Neuron (in vitro differentiated cells): ENCODE measurements around the gene ANO7.

Experiments used
- H2AFZ ChIP-seq: one replicate; pipeline ENCODE4 v1.6.1; 2013; ENCODE audit warnings: low read depth, mild to moderate bottlenecking, inconsistent platforms, low read length, moderate library complexity
- H3K27me3 ChIP-seq: one replicate; pipeline ENCODE4 v1.6.1; 2013; ENCODE audit warnings: low read length; ENCODE audit not compliant: insufficient read depth
- H3K36me3 ChIP-seq: one replicate; pipeline ENCODE4 v1.6.1; 2013; ENCODE audit warnings: low read length; ENCODE audit not compliant: insufficient read depth
- H3K4me1 ChIP-seq: one replicate; pipeline ENCODE4 v1.6.1; 2013; ENCODE audit warnings: low read length; ENCODE audit not compliant: insufficient read depth
- H3K4me3 ChIP-seq: 2 replicates; pipeline ENCODE4 v1.5.1; 2013; ENCODE audit warnings: mild to moderate bottlenecking, low read length, moderate library complexity
- H3K9me3 ChIP-seq: one replicate; pipeline ENCODE4 v1.6.1; 2013; ENCODE audit warnings: low read length

The ANO7 gene

GRCh38 chr2:241188361-241189092 lies at the start of gene ANO7:
ANO7 (plus strand) TSS chr2:241188677; CDS start chr2:241190064, 1,387 bp downstream.
- Histone ChIP-seq H3K9me3 (no peaks in the 10 kb centered on the region), H3K4me3 (no peak within 1 kb of the TSS), H3K27me3 (no peaks in the 10 kb centered on the region), H3K4me1 (peaks cover 2% of the 10 kb centered on the region), H3K36me3 (peaks cover 3% of the 10 kb centered on the region), H2AFZ (no peak within 1 kb of the TSS)

- Histone ChIP-seq H3K4me3 (no peak overlapping the region), H3K4me1 (no peaks in the 10 kb centered on the region), H3K9me3 (no peaks in the 10 kb centered on the region), H2AFZ (no peak overlapping the region), H3K36me3 (peaks cover 49% of the 10 kb centered on the region), H3K27me3 (no peaks in the 10 kb centered on the region)
Measured at GRCh38 chr2:241139531-241140444, 48.7 kb upstream of the ANO7 start.

- Histone ChIP-seq H3K4me3 (no peak overlapping the region), H2AFZ (no peak overlapping the region), H3K36me3 (peaks cover 45% of the 10 kb centered on the region), H3K9me3 (no peaks in the 10 kb centered on the region), H3K27me3 (no peaks in the 10 kb centered on the region), H3K4me1 (no peaks in the 10 kb centered on the region)
Measured at GRCh38 chr2:241140445-241140840, 48.0 kb upstream of the ANO7 start.

GRCh38 chr2:241141214-241141770 lies 47.2 kb upstream of the ANO7 start:
- Histone ChIP-seq H3K4me3 (no peak overlapping the region), H3K4me1 (no peaks in the 10 kb centered on the region), H3K27me3 (no peaks in the 10 kb centered on the region), H3K9me3 (no peaks in the 10 kb centered on the region), H2AFZ (no peak overlapping the region), H3K36me3 (peaks cover 39% of the 10 kb centered on the region)

GRCh38 chr2:241142063-241142462 lies 46.4 kb upstream of the ANO7 start:
- H3K4me3 ChIP-seq: no peak overlapping the region
- H3K27me3 ChIP-seq: no peaks in the 10 kb centered on the region
- H3K36me3 ChIP-seq: peaks cover 33% of the 10 kb centered on the region
- no peak overlapping the region for H2AFZ ChIP-seq
- no peaks in the 10 kb centered on the region for H3K4me1 ChIP-seq
- H3K9me3 ChIP-seq: no peaks in the 10 kb centered on the region

- no peak overlapping the region for H2AFZ ChIP-seq
- H3K4me3 ChIP-seq: no peak overlapping the region
- peaks cover 28% of the 10 kb centered on the region for H3K36me3 ChIP-seq
- H3K4me1 ChIP-seq: no peaks in the 10 kb centered on the region
- H3K27me3 ChIP-seq: no peaks in the 10 kb centered on the region
- no peaks in the 10 kb centered on the region for H3K9me3 ChIP-seq
Measured at GRCh38 chr2:241142593-241142992, 45.9 kb upstream of the ANO7 start.

GRCh38 chr2:241146286-241146685 lies 42.2 kb upstream of the ANO7 start:
- H3K9me3 ChIP-seq: no peaks in the 10 kb centered on the region
- no peaks in the 10 kb centered on the region for H3K27me3 ChIP-seq
- H2AFZ ChIP-seq: no peak overlapping the region
- peaks cover 4% of the 10 kb centered on the region for H3K36me3 ChIP-seq
- H3K4me1 ChIP-seq: peaks cover 14% of the 10 kb centered on the region
- H3K4me3 ChIP-seq: no peak overlapping the region

GRCh38 chr2:241147336-241147735 lies 41.1 kb upstream of the ANO7 start:
- Histone ChIP-seq H3K9me3 (no peaks in the 10 kb centered on the region), H3K4me3 (no peak overlapping the region), H2AFZ (no peak overlapping the region), H3K36me3 (peaks cover 2% of the 10 kb centered on the region), H3K4me1 (peaks cover 14% of the 10 kb centered on the region), H3K27me3 (no peaks in the 10 kb centered on the region)

GRCh38 chr2:241148239-241148638 lies 40.2 kb upstream of the ANO7 start:
- Histone ChIP-seq H3K36me3 (peaks cover under 1% of the 10 kb centered on the region), H3K9me3 (no peaks in the 10 kb centered on the region), H3K4me1 (peaks cover 14% of the 10 kb centered on the region), H3K4me3 (peak overlapping the region; percentile 68), H3K27me3 (no peaks in the 10 kb centered on the region), H2AFZ (peak overlapping the region; percentile 72)

GRCh38 chr2:241148891-241149674 lies 39.4 kb upstream of the ANO7 start, which contains the start of gene PASK:
PASK (minus strand) TSS chr2:241149472; CDS start chr2:241143032, 6,440 bp downstream.
- H3K36me3 ChIP-seq: peaks cover 4% of the 10 kb centered on the region
- H2AFZ ChIP-seq: peak within 1 kb of the TSS; percentile 72
- no peaks in the 10 kb centered on the region for H3K9me3 ChIP-seq
- H3K4me1 ChIP-seq: peaks cover 14% of the 10 kb centered on the region
- H3K4me3 ChIP-seq: peak within 1 kb of the TSS; percentile 68
- no peaks in the 10 kb centered on the region for H3K27me3 ChIP-seq

- Histone ChIP-seq H3K9me3 (no peaks in the 10 kb centered on the region), H3K36me3 (peaks cover 4% of the 10 kb centered on the region), H3K4me1 (peaks cover 14% of the 10 kb centered on the region), H3K4me3 (peak overlapping the region; percentile 68), H2AFZ (peak overlapping the region; percentile 72), H3K27me3 (no peaks in the 10 kb centered on the region)
Measured at GRCh38 chr2:241149675-241149924, 38.9 kb upstream of the ANO7 start.

GRCh38 chr2:241149925-241150659 lies 38.4 kb upstream of the ANO7 start, which contains the start of gene PPP1R7:
PPP1R7 (plus strand) TSS chr2:241150467; CDS start chr2:241150496, 29 bp downstream.
- no peaks in the 10 kb centered on the region for H3K9me3 ChIP-seq
- peak within 1 kb of the TSS; percentile 68 for H3K4me3 ChIP-seq
- H2AFZ ChIP-seq: peak within 1 kb of the TSS; percentile 72
- no peaks in the 10 kb centered on the region for H3K27me3 ChIP-seq
- peaks cover 14% of the 10 kb centered on the region for H3K4me1 ChIP-seq
- peaks cover 4% of the 10 kb centered on the region for H3K36me3 ChIP-seq
